ENCODE measurements around the gene RFC2. TPM values are rescaled to one million over a fixed set of nuclear protein-coding genes. Genes with fewer than 3 reads are reported as not detected.
"Not testable (repeated sequence)": the region's sequence is repeated elsewhere in the genome, so short reads cannot be mapped to it uniquely, and the experiment has no call there.

Gene RFC2
- total RNA-seq, 2 experiments from 2014 or later = 52.2 to 62.9 TPM

DNA sequence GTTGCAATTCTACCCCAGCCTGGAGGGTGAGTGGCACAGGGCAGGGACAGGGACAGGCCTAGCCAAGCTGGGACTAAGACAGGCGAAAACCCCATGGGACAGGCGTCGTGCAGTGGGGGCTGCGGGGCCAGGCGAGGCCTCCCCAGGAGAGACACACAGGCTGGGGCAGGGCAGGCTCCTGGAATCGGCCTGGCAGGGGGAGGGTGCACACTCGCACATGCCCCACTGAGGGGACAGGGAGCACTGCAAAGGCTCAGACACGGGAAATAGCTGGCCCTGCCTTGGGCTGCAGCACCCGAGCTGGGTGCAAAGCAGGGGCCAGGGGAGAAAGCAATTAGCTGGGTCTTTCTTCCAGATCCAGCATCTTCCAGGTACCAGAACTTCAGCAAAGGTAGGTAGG, 34.0 kb downstream of the RFC2 start:
- H3K36me3 Mint-ChIP-seq (ENCODE audit: low read depth) = peaks cover 6% of the 10 kb centered on the region
- no peaks in the 10 kb centered on the region for H3K9me3 Mint-ChIP-seq
- no peak overlapping the region for H3K4me3 Mint-ChIP-seq
- H3K27me3 Mint-ChIP-seq = no peaks in the 10 kb centered on the region
- H3K27ac Mint-ChIP-seq = no peak overlapping the region
- ChIA-PET POLR2A (no interaction called here), CTCF (interaction anchor here (0.5 to 1.3 kb wide), 5 partner anchors 8 to 34 kb away, joined by 3 to 5 read pairs (median 3); no protein-coding TSS in a partner anchor)
- no peak for DNase-seq
- peaks cover 25% of the 10 kb centered on the region for H3K4me1 Mint-ChIP-seq

DNA sequence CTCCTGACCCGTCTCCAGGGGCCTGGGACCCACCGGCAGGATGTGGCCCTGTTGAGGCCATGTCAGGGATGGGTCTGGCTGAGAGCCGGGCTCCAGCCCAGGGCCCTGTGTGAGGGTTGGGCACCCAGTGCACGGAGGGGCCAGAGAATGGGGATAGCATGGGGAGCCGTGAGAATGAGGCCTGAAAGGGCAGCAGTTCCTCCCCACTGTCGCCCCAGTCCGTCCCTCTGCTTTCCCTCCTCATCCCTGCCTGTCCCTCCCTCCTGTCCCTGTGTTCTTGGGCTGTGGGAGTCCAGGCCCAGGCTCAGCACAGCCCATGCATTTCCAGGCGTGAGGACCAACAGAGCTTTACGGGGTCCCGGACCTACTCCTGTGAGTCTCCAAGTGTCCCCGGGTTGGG, 34.8 kb downstream of the RFC2 start:
- peaks cover 5% of the 10 kb centered on the region for H3K36me3 Mint-ChIP-seq (ENCODE audit: low read depth)
- ChIA-PET CTCF (interaction anchor here (1.2 to 1.8 kb wide), 2 partner anchors 8 to 181 kb away, joined by 3 to 6 read pairs; no protein-coding TSS in a partner anchor), POLR2A (no interaction called here)
- H3K4me3 Mint-ChIP-seq = no peak overlapping the region
- H3K27ac Mint-ChIP-seq = no peak overlapping the region
- no peaks in the 10 kb centered on the region for H3K27me3 Mint-ChIP-seq
- peaks cover 27% of the 10 kb centered on the region for H3K4me1 Mint-ChIP-seq
- no peak for DNase-seq
- no peaks in the 10 kb centered on the region for H3K9me3 Mint-ChIP-seq

DNA sequence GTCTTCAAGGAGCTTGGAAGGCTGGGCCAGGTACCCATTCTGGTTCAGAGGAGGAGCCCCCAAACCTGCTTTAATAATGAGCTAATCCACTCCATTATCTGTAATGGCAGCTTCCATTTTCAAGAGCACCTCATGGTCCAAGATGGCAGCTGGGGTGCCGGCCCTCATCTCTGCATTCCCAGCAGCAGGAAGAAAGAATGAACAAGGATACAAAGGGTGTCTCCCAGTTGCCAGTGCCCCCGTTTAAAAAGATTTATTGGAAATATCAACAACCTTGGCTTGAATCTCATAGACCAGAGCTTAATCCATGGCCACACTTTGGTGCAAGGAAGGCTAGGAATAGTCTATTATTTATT, 35.9 kb downstream of the RFC2 start:
- Mint-ChIP-seq H3K27me3 (no peaks in the 10 kb centered on the region), H3K4me1 (peaks cover 27% of the 10 kb centered on the region), H3K4me3 (no peak overlapping the region), H3K36me3 (ENCODE audit: low read depth) (peaks cover 5% of the 10 kb centered on the region), H3K9me3 (no peaks in the 10 kb centered on the region), H3K27ac (peak overlapping the region; percentile 82)
- ChIA-PET CTCF (interaction anchor here (0.8 to 2.8 kb wide), 4 partner anchors 8 to 182 kb away, joined by 3 to 9 read pairs (median 4); partner anchors contain the start of gene LAT2), POLR2A (no interaction called here)
- DNase-seq = no peak

DNA sequence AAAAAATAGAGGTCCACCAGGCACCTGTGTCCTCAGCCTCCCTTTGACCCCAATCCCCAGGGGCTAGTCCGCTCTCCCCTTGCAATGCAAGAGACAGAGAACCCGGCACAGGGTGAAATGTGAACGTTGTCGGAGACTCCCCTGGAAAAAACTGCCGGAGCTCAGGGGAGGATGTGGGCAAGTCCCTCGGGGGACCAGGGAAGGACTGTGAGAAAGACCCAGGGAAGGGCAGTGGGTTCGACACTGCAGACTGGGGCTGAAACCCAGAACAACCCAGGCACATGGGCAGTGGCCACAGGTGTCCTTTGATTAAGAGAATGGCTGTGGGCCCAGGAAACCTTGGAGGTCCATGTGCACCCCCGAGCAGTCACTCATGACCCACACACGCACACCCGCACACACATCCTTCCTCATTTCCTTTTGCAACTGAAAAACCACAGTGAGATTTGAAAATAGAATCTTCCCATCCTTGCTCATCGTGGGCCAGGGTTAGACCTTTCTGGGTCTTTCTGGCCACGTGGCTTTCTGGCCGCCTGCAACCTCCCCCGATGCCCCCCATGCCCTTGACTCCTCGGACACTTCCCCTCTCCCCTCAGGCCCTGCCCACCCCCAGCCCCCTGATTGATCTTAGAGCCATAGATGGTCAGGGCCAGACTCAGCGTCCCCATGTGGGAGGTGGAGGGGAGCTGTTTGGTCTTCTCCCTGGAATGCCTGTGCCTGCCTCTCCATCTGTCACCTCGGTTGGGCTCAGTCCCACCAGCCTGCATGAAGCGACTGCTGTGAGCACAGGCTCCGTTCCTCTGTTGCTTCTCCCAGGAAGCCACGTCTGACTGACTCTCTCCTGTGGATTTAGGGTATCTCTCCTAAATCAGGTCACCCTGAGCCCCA, 36.5 kb downstream of the RFC2 start:
- ChIA-PET POLR2A (no interaction called here), CTCF (interaction anchor here (0.6 to 2.8 kb wide), 5 partner anchors 8 to 48 kb away, joined by 3 to 9 read pairs (median 3); partner anchors contain the start of gene LAT2)
- no peaks in the 10 kb centered on the region for H3K27me3 Mint-ChIP-seq
- H3K4me3 Mint-ChIP-seq = peak overlapping the region; percentile 6
- peak overlapping the region; percentile 82 for H3K27ac Mint-ChIP-seq
- H3K9me3 Mint-ChIP-seq = no peaks in the 10 kb centered on the region
- peaks cover 27% of the 10 kb centered on the region for H3K4me1 Mint-ChIP-seq
- DNase-seq = peak; percentile 43
- H3K36me3 Mint-ChIP-seq (ENCODE audit: low read depth) = peaks cover 5% of the 10 kb centered on the region

DNA sequence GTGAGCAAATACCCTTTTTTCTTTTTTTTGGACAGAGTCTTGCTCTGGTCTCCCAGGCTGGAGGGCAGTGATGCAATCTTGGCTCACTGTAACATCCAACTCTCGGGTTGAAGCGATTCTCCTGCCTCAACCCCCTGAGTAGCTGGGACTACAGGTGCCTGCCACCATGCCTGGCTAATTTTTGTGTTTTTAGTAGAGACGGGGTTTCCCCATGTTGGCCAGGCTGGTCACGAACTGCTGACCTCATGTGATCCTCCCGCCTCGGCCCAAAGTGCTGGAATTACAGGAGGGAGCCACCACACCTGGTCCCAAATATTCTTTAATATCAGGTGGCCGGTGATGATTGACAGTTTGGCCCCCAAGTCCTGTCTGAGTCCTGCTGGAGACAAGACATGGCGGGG, 37.8 kb downstream of the RFC2 start:
- peaks cover 27% of the 10 kb centered on the region for H3K4me1 Mint-ChIP-seq
- no peak overlapping the region for H3K4me3 Mint-ChIP-seq
- H3K9me3 Mint-ChIP-seq = no peaks in the 10 kb centered on the region
- H3K27me3 Mint-ChIP-seq = no peaks in the 10 kb centered on the region
- CTCF ChIA-PET = interaction anchor here (2.8 kb wide), 1 partner anchor 10 kb away, joined by 9 read pairs; no protein-coding TSS in a partner anchor
- POLR2A ChIA-PET = no interaction called here
- peak overlapping the region; percentile 80 for H3K27ac Mint-ChIP-seq
- no peak for DNase-seq
- peaks cover 5% of the 10 kb centered on the region for H3K36me3 Mint-ChIP-seq (ENCODE audit: low read depth)

DNA sequence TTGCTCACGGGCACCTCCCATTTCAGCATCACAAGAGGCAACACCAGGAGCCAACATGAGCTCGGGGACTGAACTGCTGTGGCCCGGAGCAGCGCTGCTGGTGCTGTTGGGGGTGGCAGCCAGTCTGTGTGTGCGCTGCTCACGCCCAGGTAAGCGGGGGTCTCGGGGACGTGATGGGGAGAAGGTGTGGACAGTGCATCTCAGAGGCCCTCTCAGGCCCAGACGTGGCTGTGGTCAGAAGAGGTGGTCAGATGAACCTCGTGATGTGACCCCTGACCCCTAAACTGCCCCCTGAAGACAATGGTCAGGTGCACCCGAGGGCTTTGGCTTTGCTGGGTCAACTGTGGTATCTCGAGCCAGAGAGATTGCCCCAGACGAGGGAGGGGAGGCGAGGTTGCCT, 38.3 kb downstream of the RFC2 start:
- no peaks in the 10 kb centered on the region for H3K27me3 Mint-ChIP-seq
- POLR2A ChIA-PET = no interaction called here
- H3K4me3 Mint-ChIP-seq = no peak overlapping the region
- no peak for DNase-seq
- H3K36me3 Mint-ChIP-seq (ENCODE audit: low read depth) = peaks cover 5% of the 10 kb centered on the region
- no peaks in the 10 kb centered on the region for H3K9me3 Mint-ChIP-seq
- peaks cover 27% of the 10 kb centered on the region for H3K4me1 Mint-ChIP-seq
- CTCF ChIA-PET = interaction anchor here (2.1 kb wide), 1 partner anchor 10 kb away, joined by 6 read pairs; no protein-coding TSS in a partner anchor
- peak overlapping the region; percentile 71 for H3K27ac Mint-ChIP-seq

DNA sequence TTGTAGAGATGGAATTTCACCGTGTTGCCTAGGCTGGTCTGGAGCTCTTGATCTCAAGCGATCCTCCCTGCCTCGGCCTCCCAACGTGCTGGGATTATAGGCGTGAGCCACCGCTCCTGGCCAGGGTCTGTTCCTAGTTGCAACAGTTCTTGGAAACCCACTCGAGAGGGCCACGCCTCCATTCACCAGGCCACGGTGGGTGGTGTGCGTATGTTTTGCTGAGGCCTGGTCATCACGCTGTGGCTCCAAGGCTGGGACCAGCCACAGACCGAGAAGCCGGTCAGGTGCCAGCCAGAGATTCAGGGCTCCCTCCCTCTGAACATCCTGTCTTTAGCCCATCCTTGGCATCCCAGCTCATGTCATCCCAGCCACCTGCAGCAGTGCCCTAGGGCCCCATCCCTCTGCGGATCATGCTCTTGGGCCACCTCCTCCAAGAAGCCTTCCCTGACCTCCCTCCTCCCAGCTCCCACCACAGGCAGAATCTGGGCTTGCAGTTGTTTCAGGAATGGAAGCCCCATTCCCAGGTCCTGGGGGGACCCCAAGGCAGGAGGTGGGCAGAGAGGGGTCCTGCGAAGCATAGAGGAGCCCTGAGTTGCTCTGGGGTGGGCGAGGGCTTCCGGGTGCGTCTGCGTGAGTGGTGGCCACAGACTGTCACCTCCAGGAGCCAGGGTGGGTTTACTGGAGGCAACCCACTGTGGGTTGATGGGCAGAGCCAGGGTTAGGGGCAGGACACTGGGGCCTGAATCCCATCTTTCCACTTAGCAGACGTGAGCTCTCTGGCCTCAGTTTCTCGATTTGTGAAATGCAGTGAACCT, 39.2 kb downstream of the RFC2 start:
- Mint-ChIP-seq H3K27ac (no peak overlapping the region), H3K4me1 (peaks cover 29% of the 10 kb centered on the region), H3K4me3 (no peak overlapping the region), H3K9me3 (no peaks in the 10 kb centered on the region), H3K36me3 (ENCODE audit: low read depth) (peaks cover 5% of the 10 kb centered on the region), H3K27me3 (no peaks in the 10 kb centered on the region)
- ChIA-PET POLR2A (no interaction called here), CTCF (interaction anchor here (1.3 to 2.1 kb wide), 2 partner anchors 9 to 34 kb away, joined by 3 to 6 read pairs; no protein-coding TSS in a partner anchor)
- no peak for DNase-seq

DNA sequence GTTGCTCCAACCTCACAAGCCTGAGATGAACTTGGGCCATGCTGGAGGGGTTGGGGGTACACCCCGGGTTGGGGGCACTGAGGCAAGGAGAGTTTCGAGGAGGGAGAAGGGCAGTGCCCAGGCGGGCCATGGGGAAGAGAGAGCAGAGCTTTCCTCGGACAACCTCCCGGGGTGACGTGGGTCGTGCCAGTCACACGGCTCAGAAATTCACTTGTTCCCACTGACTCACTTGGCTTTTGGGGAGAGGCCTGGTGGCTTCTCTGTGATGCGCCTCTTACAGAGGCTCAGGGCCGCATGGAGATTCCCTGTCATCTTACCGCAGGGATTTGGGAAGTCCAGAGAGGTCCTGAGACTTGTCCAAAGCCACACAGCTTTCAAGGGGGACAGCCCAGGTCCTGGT, 41.5 kb downstream of the RFC2 start:
- Mint-ChIP-seq H3K27ac (peak overlapping the region; percentile 31), H3K4me1 (peaks cover 33% of the 10 kb centered on the region), H3K36me3 (ENCODE audit: low read depth) (peaks cover 2% of the 10 kb centered on the region), H3K9me3 (no peaks in the 10 kb centered on the region), H3K27me3 (no peaks in the 10 kb centered on the region), H3K4me3 (no peak overlapping the region)
- DNase-seq = no peak
- POLR2A ChIA-PET = no interaction called here
- CTCF ChIA-PET = interaction anchor here (1.3 to 1.8 kb wide), 2 partner anchors 7 to 189 kb away, joined by 3 to 4 read pairs; no protein-coding TSS in a partner anchor

DNA sequence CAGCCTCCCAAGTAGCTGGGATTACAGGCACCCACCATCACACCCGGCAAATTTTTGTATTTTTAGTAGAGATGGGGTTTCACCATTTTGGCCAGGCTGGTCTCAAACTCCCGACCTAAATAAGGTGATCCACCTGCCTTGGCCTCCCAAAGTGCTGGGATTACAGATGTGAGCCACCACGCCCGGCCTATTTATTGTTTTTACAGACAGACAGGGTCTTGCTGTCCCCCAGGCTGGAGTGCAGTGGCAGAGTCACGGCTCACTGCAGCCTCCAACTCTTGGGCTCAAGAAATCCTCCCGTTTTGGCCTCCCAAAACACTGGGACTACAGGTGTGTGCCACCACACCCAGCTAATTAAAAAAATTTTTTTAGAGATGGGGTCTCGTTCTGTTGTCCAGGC, 46.0 kb downstream of the RFC2 start:
- H3K36me3 Mint-ChIP-seq (ENCODE audit: low read depth); H3K4me3 Mint-ChIP-seq; H3K27me3 Mint-ChIP-seq; DNase-seq; H3K9me3 Mint-ChIP-seq; POLR2A ChIA-PET; H3K27ac Mint-ChIP-seq: not testable (repeated sequence)
- CTCF ChIA-PET = interaction anchor here (0.6 to 2.8 kb wide), 6 partner anchors 9 to 217 kb away, joined by 3 to 32 read pairs (median 4); no protein-coding TSS in a partner anchor
- H3K4me1 Mint-ChIP-seq = peaks cover 30% of the 10 kb centered on the region

DNA sequence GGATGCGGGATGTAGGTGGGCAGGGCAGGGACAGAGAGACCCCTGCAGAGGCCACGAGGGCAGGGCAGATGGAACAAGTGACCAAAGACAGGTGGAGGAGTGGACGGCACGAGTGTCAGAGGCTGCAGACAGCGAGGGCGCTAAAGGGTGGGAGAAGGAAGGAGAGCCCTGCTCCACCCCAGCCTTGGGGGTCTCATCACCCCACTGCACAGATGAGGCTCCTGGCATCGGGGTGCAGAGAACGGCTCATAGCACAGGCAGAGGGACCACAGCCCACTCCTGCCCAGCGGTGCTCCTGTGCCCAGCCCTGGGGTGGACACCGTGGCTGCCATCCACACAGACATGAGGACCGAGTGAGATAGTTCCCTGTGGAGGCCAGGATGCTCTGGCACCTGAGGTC, 46.6 kb downstream of the RFC2 start:
- ChIA-PET CTCF (interaction anchor here (0.6 to 2.8 kb wide), 17 partner anchors 8 to 202 kb away, joined by 3 to 32 read pairs (median 5); no protein-coding TSS in a partner anchor), POLR2A (no interaction called here)
- no peaks in the 10 kb centered on the region for H3K9me3 Mint-ChIP-seq
- H3K4me1 Mint-ChIP-seq = peaks cover 37% of the 10 kb centered on the region
- no peak for DNase-seq
- no peak overlapping the region for H3K4me3 Mint-ChIP-seq
- no peaks in the 10 kb centered on the region for H3K27me3 Mint-ChIP-seq
- H3K27ac Mint-ChIP-seq = no peak overlapping the region
- no peaks in the 10 kb centered on the region for H3K36me3 Mint-ChIP-seq (ENCODE audit: low read depth)

DNA sequence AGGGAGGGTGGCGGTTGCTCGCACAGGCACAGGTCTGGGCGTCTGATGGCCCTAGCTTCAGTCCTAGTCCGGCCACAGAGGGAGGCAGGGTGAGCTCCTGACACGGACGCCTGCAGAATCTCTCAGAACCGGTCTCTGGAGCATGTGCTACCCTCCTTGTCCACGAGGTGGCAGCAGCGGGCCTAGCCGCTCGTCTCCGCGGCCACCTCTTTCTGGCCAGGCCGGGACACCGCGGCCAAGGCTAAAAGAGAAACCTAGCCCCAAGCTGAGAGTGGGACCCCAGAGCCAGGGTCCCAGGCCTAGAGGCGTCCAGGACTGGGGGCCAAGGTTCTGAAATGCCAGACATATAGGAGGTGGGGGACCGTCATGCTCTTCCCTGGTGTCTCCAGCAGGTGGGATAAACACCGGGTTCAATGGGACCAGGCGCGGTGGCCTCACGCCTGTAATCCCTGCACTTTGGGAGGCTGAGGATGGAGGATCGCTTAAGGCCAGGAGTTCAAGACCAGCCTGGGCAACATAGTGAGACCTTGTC, 47.5 kb downstream of the RFC2 start:
- Mint-ChIP-seq H3K4me3 (peak overlapping the region; percentile 10), H3K27me3 (no peaks in the 10 kb centered on the region), H3K36me3 (ENCODE audit: low read depth) (no peaks in the 10 kb centered on the region), H3K27ac (no peak overlapping the region), H3K4me1 (peaks cover 36% of the 10 kb centered on the region), H3K9me3 (no peaks in the 10 kb centered on the region)
- ChIA-PET CTCF (interaction anchor here (0.6 to 2.8 kb wide), 40 partner anchors 8 to 850 kb away, joined by 3 to 32 read pairs (median 5); no protein-coding TSS in a partner anchor), POLR2A (interaction anchor here (0.6 kb wide), 1 partner anchor 194 kb away, joined by 3 read pairs; no protein-coding TSS in a partner anchor)
- DNase-seq = peak; percentile 80

DNA sequence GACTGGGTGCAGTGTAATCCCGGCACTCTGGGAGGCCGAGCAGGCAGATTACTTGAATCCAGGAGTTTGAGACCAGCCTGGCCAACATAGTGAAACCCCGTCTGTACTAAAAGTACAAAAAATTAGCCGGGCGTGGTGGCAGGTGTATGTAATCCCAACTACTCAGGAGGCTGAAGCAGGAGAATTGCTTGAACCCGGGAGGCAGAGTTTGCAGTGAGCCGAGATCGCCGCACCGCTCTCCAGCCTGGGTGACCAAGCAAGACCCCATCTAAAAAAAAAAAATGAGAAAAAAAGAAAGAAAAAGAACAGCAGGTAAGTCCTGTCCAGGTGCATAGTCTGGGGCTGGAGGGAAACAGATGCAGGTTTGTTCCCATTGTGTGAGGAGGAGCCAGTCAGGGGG, 48.1 kb downstream of the RFC2 start:
- POLR2A ChIA-PET, H3K27ac Mint-ChIP-seq, DNase-seq: not testable (repeated sequence)

More for the DNA sequence above, 48.1 kb downstream of the RFC2 start:
- H3K36me3 Mint-ChIP-seq (ENCODE audit: low read depth); H3K4me3 Mint-ChIP-seq; H3K27me3 Mint-ChIP-seq; H3K9me3 Mint-ChIP-seq: not testable (repeated sequence)
- CTCF ChIA-PET = interaction anchor here (0.6 to 2.8 kb wide), 36 partner anchors 8 to 850 kb away, joined by 3 to 32 read pairs (median 5); no protein-coding TSS in a partner anchor
- peaks cover 36% of the 10 kb centered on the region for H3K4me1 Mint-ChIP-seq

Measured in activated CD4-positive, alpha-beta T cell treated with anti-CD3 and anti-CD28 coated beads, Interleukin-2, amount 10 ng/mL, durations not matched to agents 7 days and 5 days (primary cell).